Mesendoderm (in vitro differentiated cells): ENCODE measurements around the gene GM2A.

Experiments
- DNase-seq: peaks from one replicate; pipeline ENCODE4 v3.0.0; 2013
- H2AK5ac ChIP-seq: 2 replicates; pipeline ENCODE4 v1.6.1; 2013; ENCODE audit warnings: low read length, inconsistent platforms
- H2BK120ac ChIP-seq: 2 replicates; pipeline ENCODE4 v1.6.1; 2013; ENCODE audit warnings: low read depth, mild to moderate bottlenecking, low read length, moderate library complexity, mixed read lengths
- H2BK15ac ChIP-seq: replicated peaks from 2 replicates; pipeline ENCODE4 v1.6.1; 2013; ENCODE audit warnings: low read depth, mild to moderate bottlenecking, moderate library complexity
- H2BK5ac ChIP-seq: 2 replicates; pipeline ENCODE4 v1.6.1; 2013; ENCODE audit warnings: low read length, inconsistent platforms
- H3K18ac ChIP-seq: 2 replicates; pipeline ENCODE4 v1.6.1; 2013; ENCODE audit warnings: mild to moderate bottlenecking, low read length, mixed read lengths
- H3K23ac ChIP-seq: one replicate; pipeline ENCODE4 v1.6.1; 2013; ENCODE audit warnings: low read length
- H3K27ac ChIP-seq: 2 replicates; pipeline ENCODE4 v1.5.1; 2013; ENCODE audit warnings: low read depth, mild to moderate bottlenecking, inconsistent platforms, low read length, moderate library complexity
- H3K27me3 ChIP-seq: 2 replicates; pipeline ENCODE4 v1.6.1; 2013; ENCODE audit warnings: low read length, control low read depth, mild to moderate bottlenecking, inconsistent platforms; ENCODE audit not compliant: insufficient read depth, poor library complexity
- H3K36me3 ChIP-seq: 2 replicates; pipeline ENCODE4 v1.6.1; 2013; ENCODE audit warnings: low read length, inconsistent platforms; ENCODE audit not compliant: control insufficient read depth, insufficient read depth
- H3K4ac ChIP-seq: one replicate; pipeline ENCODE4 v1.6.1; 2013; ENCODE audit warnings: low read depth, mild to moderate bottlenecking, low read length, moderate library complexity
- H3K4me1 ChIP-seq: 2 replicates; pipeline ENCODE4 v1.6.1; 2013; ENCODE audit warnings: low read depth, low read length, inconsistent platforms; ENCODE audit not compliant: control insufficient read depth
- H3K4me2 ChIP-seq: 2 replicates; pipeline ENCODE4 v1.6.1; 2013; ENCODE audit warnings: low read length
- H3K4me3 ChIP-seq: 2 replicates; pipeline ENCODE4 v1.5.1; 2013; ENCODE audit warnings: mild to moderate bottlenecking, low read length
- H3K56ac ChIP-seq: one replicate; pipeline ENCODE4 v1.6.1; 2013; ENCODE audit warnings: low read length
- H3K79me1 ChIP-seq: 2 replicates; pipeline ENCODE4 v1.6.1; 2013; ENCODE audit warnings: low read length, inconsistent platforms
- H3K79me2 ChIP-seq: 2 replicates; pipeline ENCODE4 v1.6.1; 2013; ENCODE audit warnings: mild to moderate bottlenecking, low read length; ENCODE audit not compliant: control insufficient read depth, insufficient read depth
- H3K9ac ChIP-seq: 2 replicates; pipeline ENCODE4 v1.6.1; 2013; ENCODE audit warnings: low read length, inconsistent platforms
- H4K5ac ChIP-seq: one replicate; pipeline ENCODE4 v1.6.1; 2013; ENCODE audit warnings: low read length
- H4K8ac ChIP-seq: one replicate; pipeline ENCODE4 v1.6.1; 2013; ENCODE audit warnings: low read depth, mild to moderate bottlenecking, control low read depth, low read length, moderate library complexity
- WGBS: extraction: QIAGEN DNeasy Blood & Tissue Kit; methylation state at CpG from one replicate; pipeline ENCODE4 v1.1.7; 2013; ENCODE audit warnings: low lambda C conversion rate, missing lambda C conversion rate; ENCODE audit not compliant: insufficient coverage; ENCODE audit errors: extremely low coverage; 5-methylcytosine and 5-hydroxymethylcytosine counted together

Gene GM2A

GRCh38 chr5:151249281-151249680 lies 3.7 kb upstream of the GM2A start:
- Histone ChIP-seq H3K27ac (no peak overlapping the region), H3K56ac (no peak overlapping the region), H2BK15ac (no peak overlapping the region), H3K36me3 (no peaks in the 10 kb centered on the region), H3K79me2 (no peaks in the 10 kb centered on the region), H3K18ac (no peak overlapping the region), H2BK120ac (no peak overlapping the region), H3K79me1 (peaks cover 2% of the 10 kb centered on the region), H4K5ac (no peak overlapping the region), H2AK5ac (no peak overlapping the region), H3K4me3 (no peak overlapping the region), H3K4me2 (no peak overlapping the region), H3K23ac (no peak overlapping the region), H3K27me3 (no peaks in the 10 kb centered on the region), H3K9ac (no peak overlapping the region), H3K4ac (no peak overlapping the region), H2BK5ac (no peak overlapping the region), H4K8ac (no peak overlapping the region), H3K4me1 (peaks cover 2% of the 10 kb centered on the region)
- no CpG with 5 or more reads among the region's 5 CpGs for WGBS
- no peak for DNase-seq

GRCh38 chr5:151250346-151251000 lies 2.5 kb upstream of the GM2A start:
- no peak overlapping the region for H3K9ac ChIP-seq
- H3K27ac ChIP-seq, result no peak overlapping the region
- no peak overlapping the region for H3K4me3 ChIP-seq
- H3K56ac ChIP-seq, result no peak overlapping the region
- H3K79me2 ChIP-seq, result no peaks in the 10 kb centered on the region
- H2BK15ac ChIP-seq, result no peak overlapping the region
- H3K4me2 ChIP-seq, result no peak overlapping the region
- no peak overlapping the region for H2BK120ac ChIP-seq
- WGBS, result no CpG with 5 or more reads among the region's 10 CpGs
- H4K5ac ChIP-seq, result no peak overlapping the region
- H3K23ac ChIP-seq, result no peak overlapping the region
- H2BK5ac ChIP-seq, result no peak overlapping the region
- H3K79me1 ChIP-seq, result peaks cover 2% of the 10 kb centered on the region
- H4K8ac ChIP-seq, result peak overlapping the region; percentile 56
- H2AK5ac ChIP-seq, result no peak overlapping the region
- no peaks in the 10 kb centered on the region for H3K27me3 ChIP-seq
- H3K18ac ChIP-seq, result no peak overlapping the region
- H3K4me1 ChIP-seq, result peaks cover 2% of the 10 kb centered on the region
- no peak overlapping the region for H3K4ac ChIP-seq
- no peak for DNase-seq
- H3K36me3 ChIP-seq, result no peaks in the 10 kb centered on the region

- Histone ChIP-seq H3K79me2 (no peaks in the 10 kb centered on the region), H3K79me1 (peaks cover 4% of the 10 kb centered on the region), H3K4ac (no peak overlapping the region), H2BK15ac (no peak overlapping the region), H3K27ac (no peak overlapping the region), H3K56ac (no peak overlapping the region), H3K27me3 (no peaks in the 10 kb centered on the region), H3K18ac (no peak overlapping the region), H2AK5ac (no peak overlapping the region), H2BK5ac (no peak overlapping the region), H4K5ac (no peak overlapping the region), H2BK120ac (no peak overlapping the region), H3K4me3 (no peak overlapping the region), H4K8ac (no peak overlapping the region), H3K23ac (no peak overlapping the region), H3K9ac (no peak overlapping the region), H3K4me1 (peaks cover 2% of the 10 kb centered on the region), H3K36me3 (no peaks in the 10 kb centered on the region), H3K4me2 (no peak overlapping the region)
- no CpG with 5 or more reads among the region's 5 CpGs for WGBS
- peak; percentile 36 for DNase-seq
Measured at GRCh38 chr5:151251001-151251551, 1.9 kb upstream of the GM2A start.

GRCh38 chr5:151251621-151252020 lies 1.4 kb upstream of the GM2A start:
- Histone ChIP-seq H3K23ac (no peak overlapping the region), H3K27ac (no peak overlapping the region), H3K4me2 (no peak overlapping the region), H4K8ac (no peak overlapping the region), H3K79me1 (peaks cover 4% of the 10 kb centered on the region), H4K5ac (no peak overlapping the region), H3K36me3 (no peaks in the 10 kb centered on the region), H3K4me1 (peaks cover 2% of the 10 kb centered on the region), H3K9ac (no peak overlapping the region), H2BK15ac (no peak overlapping the region), H2BK120ac (no peak overlapping the region), H2AK5ac (no peak overlapping the region), H3K79me2 (no peaks in the 10 kb centered on the region), H2BK5ac (no peak overlapping the region), H3K56ac (no peak overlapping the region), H3K27me3 (no peaks in the 10 kb centered on the region), H3K4me3 (no peak overlapping the region), H3K18ac (no peak overlapping the region), H3K4ac (no peak overlapping the region)
- WGBS, result no CpG with 5 or more reads among the region's 4 CpGs
- DNase-seq, result no peak

- Histone ChIP-seq H2BK120ac (no peak overlapping the region), H3K4ac (peak overlapping the region; percentile 22), H3K4me3 (peak overlapping the region; percentile 47), H3K79me2 (no peaks in the 10 kb centered on the region), H3K56ac (peak overlapping the region; percentile 86), H3K18ac (no peak overlapping the region), H2BK15ac (no peak overlapping the region), H4K8ac (no peak overlapping the region), H2AK5ac (no peak overlapping the region), H3K27ac (no peak overlapping the region), H2BK5ac (no peak overlapping the region), H3K27me3 (no peaks in the 10 kb centered on the region), H3K4me1 (peaks cover 8% of the 10 kb centered on the region), H4K5ac (no peak overlapping the region), H3K79me1 (peaks cover 5% of the 10 kb centered on the region), H3K9ac (peak overlapping the region; percentile 75), H3K36me3 (no peaks in the 10 kb centered on the region), H3K4me2 (peak overlapping the region; percentile 85), H3K23ac (peak overlapping the region; percentile 48)
- no CpG with 5 or more reads among the region's 5 CpGs for WGBS
- no peak for DNase-seq
Measured at GRCh38 chr5:151253605-151253950, 593 bp downstream of the GM2A start.

GRCh38 chr5:151254556-151254955 lies 1.6 kb downstream of the GM2A start:
- H3K79me2 ChIP-seq, result no peaks in the 10 kb centered on the region
- H2AK5ac ChIP-seq, result no peak overlapping the region
- H3K18ac ChIP-seq, result no peak overlapping the region
- H2BK120ac ChIP-seq, result no peak overlapping the region
- no peaks in the 10 kb centered on the region for H3K36me3 ChIP-seq
- no peaks in the 10 kb centered on the region for H3K27me3 ChIP-seq
- H2BK5ac ChIP-seq, result no peak overlapping the region
- H3K79me1 ChIP-seq, result peaks cover 7% of the 10 kb centered on the region
- H3K4me1 ChIP-seq, result peaks cover 8% of the 10 kb centered on the region
- H2BK15ac ChIP-seq, result no peak overlapping the region
- H3K27ac ChIP-seq, result no peak overlapping the region
- H3K4me2 ChIP-seq, result no peak overlapping the region
- no peak overlapping the region for H3K23ac ChIP-seq
- no peak overlapping the region for H3K56ac ChIP-seq
- no peak overlapping the region for H3K9ac ChIP-seq
- no peak overlapping the region for H3K4ac ChIP-seq
- no CpG with 5 or more reads among the region's 1 CpG for WGBS
- no peak overlapping the region for H4K5ac ChIP-seq
- H3K4me3 ChIP-seq, result no peak overlapping the region
- H4K8ac ChIP-seq, result no peak overlapping the region
- DNase-seq, result no peak
